Activated CD4-positive, alpha-beta T cell treated with anti-CD3 and anti-CD28 coated beads, Interleukin-2, amount 50 U/mL, for 16 hours (primary cell): ENCODE data around the gene RSPH1.

Source experiments
- DNase-seq: peaks from one replicate; pipeline ENCODE4 v3.0.0-alpha.2; 2020

Gene RSPH1

DNA sequence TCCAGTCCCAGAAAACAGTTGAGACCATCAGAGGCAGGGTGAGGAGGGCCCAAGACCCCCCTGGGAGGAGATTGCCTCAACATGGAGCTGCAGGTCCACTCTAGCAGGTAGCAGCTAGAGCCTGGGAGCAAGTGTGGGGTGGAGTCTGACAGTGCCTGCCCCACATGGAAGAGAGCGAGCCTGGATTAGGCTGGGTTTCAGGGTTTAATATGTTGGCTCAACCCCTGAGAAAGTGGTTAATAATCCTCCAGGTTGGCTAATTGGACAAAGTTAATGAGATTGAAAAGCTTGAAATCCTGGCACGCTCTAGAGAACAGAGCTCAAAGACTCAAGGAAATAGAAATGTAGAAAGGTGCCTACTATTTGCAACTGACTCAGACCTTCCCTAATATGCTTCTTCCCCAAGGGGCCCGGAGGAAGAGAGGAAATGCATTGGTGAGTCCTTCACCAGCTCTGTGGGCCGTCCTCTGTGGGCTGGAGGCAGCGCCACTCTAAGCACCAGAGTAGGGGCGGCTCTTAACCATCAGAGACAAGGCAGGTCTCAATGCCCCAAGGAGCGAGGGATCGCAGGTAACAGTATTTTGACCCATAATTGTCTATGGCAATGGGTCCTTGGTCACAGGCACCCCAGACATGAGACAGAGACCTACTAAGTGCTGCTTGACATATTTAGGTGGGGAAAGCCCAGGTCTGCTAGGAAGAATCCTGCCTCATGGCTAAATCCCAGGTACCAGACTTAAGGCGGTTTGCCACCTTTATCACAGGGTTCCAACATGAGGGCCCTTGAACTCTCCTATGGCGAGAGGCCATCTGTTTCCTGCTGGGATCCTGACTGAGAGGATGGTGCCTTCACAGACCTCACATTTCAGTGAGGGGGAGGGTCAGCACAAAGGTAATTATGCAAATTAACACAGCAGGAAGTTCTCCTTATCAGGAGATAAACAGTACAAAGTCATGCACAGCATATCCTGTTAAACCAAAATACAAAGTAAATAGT, 33.8 kb downstream of the RSPH1 start:
- DNase-seq: no peak

- DNase-seq: no peak
These were observed 34.9 kb downstream of the RSPH1 start for GRCh38 chr21:42461185-42461520.

DNA sequence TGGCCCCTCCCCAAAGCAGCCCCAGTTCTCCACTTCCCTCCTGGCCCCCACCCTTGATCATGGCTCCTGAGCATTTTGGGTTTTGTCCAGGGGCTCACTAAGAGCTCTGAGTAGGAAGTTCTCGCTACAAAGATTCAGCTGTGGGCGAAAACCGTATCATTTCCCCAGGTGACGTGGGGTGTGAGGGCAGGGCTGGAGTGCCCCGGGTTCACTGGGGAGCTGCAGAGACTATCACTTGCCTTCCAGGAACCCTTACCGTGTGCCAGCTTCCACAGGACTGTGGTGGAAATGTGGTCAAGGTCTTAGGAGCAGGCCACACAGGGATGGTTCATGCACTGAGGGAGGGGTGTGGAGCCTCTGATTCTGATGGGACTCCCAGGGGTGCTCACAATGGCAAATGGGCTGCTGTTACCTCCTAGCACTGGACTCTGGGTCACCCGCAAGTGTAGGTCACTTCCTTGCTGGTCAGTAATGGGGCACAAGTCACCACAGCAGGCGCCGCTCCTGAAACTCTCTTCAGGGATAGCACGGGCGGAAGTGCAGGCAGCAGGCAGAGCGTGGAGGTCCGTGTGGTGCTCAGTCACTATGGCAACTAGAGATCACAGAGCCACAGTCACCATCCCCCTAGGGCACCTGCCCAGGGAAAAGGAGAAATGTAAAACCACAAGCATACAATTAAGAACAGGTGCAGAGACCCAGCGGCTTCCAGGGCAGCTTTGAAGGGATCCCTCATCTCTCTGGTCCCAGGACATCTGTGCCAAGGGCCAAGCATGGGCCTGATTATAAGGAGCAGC, 35.4 kb downstream of the RSPH1 start:
- peak; percentile 25 for DNase-seq

DNA sequence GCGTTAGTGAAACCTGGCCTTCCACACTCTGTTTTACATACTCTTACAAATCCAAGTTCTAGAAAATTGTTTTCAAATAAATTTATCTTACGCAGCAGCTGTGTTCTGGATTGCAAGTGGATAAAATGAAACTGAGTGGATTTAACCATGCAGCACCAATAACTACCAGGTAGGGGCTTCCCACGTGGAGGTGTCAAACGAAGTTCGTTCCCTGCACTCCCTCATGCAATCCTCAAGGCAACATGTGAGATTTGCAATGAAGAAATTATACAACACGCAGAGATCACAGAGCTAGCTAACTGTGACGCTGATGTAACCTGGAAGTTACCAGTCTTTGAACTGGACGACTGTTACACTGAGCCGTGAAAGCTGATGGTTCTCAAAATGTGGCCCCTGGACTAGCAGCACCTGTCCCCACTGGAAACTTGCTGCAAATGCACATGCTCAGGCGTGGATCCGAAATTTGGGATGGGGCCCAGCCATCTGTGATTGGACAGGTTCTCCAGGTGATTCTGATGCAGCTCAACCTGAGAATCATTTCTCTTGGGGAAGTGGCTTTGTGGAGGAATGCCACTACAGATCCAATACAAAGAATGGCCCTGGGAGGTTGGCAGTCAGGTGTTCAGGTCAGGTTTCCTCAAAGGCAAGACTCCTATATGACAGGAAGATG, 36.3 kb downstream of the RSPH1 start:
- DNase-seq: no peak

DNA sequence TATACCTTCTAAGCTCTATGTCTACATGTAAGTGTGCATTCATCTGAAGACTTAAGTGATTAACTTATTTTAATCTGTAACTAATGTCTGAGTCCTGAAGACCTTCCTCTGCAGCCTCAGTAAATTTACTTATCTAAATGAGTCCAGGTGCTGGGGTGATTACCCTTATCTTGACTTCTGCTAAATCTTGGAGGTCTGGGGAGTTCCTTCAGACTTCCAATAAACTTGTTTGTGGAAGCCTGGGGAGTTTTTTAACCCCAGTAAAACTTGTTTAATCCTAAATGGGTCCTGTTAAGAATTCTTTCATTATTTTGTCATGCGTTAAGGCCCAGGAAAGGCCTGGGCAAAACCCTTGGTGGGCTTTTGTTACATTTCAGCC, 37.0 kb downstream of the RSPH1 start:
- DNase-seq: no peak

DNA sequence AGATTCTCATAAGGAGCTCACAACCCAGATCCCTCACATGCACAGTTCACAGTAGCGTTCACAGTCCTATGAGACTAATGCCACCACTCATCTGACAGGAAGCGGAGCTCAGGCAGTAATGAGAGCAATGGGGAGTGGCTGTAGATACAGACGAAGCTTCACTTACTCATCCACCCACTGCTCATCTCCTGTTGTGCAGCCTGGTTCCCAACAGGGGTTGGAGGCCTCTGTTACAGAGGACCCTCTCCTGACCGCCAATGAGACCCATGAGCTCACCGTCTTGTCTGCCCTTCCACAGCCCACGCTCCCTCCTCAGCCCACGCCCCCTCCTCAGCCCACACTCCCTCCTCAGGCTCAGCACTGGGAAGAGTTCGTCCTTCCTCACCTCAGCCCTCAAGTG, 39.6 kb downstream of the RSPH1 start:
- peak; percentile 62 for DNase-seq

DNA sequence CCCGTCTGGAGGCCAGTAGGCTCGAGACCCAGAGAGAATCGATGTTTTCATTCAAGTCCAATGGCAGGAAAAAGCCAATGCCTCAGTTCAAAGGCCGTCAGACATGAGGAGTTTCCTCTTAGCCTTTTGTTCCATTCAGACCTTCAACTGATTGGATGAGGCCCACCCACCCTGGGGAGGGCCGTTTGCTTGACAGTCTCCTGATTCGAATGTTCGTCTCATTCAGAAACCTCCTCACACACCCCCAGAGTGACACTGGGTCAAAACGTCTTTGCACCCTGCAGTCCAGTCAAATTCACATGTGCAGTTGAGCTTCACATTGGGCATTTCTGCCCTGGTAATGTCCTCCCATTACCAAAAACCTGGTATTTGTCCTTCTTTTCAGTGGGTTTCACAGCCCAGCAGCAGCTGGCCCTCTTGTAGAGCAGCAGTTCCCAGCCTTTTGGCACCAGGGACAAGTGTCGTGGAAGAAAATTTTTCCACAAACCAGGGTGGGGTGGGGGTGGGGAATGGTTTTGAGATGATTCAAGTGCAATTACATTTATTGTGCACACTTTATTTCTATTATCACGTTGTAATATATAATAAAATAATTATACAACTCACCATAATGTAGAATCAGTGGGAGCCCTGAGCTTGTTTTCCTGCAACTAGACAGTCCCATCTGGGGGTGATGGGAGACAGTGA, 40.1 kb downstream of the RSPH1 start:
- DNase-seq: no peak

GRCh38 chr21:42455196-42455595, 40.8 kb downstream of the RSPH1 start:
- DNase-seq: no peak

- no peak for DNase-seq
These were observed 41.2 kb downstream of the RSPH1 start for GRCh38 chr21:42454786-42455185.

DNA sequence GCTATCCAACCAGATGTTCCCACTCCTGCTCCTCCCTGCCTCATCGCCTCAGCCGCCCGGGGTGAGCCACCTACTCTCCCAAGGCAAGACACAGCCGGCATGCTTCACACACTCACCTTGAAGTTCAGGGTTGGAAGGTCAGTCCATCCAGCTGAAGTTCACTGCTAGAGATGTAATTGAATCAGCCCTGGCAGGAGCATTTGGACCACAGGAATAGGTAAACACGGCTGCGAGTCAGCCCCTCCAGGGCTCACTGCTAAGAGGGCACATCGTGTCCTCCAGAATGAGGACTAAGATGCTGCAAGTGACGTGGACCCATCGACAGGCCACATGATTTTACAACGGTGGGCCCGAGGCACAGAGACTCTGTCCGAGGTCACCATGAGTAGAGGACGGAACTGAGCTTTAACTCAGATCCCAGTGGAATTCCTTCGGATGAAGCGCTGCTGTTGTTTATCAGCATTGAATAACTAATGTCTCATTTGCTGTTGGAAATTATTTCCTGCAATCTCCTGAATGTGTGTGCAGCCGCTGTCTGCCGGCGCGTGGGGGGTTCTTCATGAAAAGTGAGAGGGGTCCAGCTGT, 41.9 kb downstream of the RSPH1 start:
- DNase-seq: no peak

GRCh38 chr21:42453224-42453985, 42.6 kb downstream of the RSPH1 start:
- no peak for DNase-seq

DNA sequence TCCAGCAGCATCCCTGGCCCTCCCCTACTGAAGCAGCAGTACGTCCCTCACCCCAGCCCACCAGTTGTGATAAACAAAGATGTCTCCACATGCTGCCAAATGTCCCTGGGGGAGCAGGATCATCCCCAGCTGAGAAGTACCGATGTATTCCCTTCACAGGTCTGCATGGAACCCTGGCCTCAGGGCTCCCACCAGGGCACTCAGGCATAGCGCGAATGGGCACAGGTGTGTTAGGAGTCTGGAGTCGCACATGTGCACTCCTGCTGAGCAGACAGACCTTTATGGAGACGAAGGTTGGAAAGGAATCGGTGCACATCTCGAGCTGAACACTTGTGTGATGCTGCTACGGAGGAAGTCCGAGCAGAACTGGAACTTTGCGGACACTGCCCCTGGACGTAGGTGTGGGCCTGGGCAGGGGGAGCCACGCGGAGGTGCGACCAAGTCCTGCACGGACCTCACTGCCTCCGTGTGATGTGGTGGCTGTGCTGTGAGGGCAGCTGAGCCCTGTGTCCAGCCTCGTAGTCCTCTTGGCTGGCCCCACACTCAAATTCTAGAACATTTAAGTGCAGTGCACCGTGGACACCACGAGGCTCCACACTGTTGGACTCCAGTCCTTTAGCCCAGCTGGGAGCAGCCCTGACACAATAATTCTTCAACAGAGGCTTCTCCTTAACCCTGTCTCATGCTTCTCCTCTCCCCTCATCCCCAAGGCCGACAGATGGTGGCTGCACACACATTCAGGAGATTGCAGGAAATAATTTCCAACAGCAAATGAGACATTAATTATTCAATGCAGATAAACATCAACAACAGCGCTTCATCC, 43.4 kb downstream of the RSPH1 start:
- no peak for DNase-seq

DNA sequence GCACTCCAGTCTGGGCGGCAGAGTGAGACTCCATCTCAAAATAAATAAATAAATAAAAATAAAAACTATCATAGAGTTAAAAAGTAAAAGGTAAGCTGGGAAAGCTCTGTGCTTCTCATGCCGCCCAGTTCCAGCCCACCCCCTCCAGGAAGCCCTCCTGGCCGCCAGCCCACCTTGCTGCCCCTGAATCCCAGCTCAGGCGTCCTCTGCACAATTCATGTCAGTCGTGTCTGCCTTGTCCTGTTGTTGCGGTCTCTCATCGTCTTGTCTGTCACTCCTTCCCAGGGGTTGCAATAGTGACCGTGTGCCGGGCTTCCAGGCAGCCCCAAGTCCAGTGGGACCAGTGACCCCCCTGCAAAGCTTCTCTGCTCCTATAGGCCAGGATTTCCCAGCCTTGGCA, 44.1 kb downstream of the RSPH1 start:
- DNase-seq: no peak

GRCh38 chr21:42448686-42449085, 47.3 kb downstream of the RSPH1 start:
- DNase-seq: no peak

DNA sequence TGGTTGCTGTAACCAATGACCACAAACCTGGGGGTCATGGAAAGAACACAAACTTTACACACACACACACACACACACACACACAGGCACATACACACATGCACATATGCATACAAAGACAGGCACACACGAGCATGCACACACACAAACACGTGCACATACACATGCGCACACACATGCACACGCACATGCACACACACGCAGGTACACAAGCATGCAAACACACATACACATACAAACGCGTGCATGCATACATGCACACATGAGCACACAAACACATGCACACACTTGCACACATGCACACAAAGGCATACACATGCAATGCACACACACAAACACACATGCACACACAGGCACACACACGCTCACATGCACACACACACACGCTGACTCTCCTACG, 48.3 kb downstream of the RSPH1 start:
- DNase-seq: no peak

DNA sequence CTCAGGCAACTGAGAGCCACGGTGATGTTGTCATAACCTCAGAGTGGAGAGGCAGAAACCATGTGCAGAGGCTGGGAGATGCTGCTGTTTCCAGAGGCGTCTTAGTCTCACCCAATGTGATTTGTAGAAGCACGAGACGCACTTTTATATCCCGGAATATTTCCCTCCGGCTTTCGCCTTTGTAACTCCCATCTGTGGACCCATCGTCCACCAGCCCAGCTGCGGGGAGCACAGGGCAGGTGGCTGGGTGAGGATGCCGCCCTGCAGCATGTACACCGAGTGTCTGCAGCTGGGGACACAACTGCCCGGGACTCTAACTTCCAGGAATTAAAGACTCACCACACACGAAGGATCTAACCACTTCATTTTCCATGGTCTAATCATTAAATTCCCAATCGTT, 48.8 kb downstream of the RSPH1 start:
- DNase-seq: no peak

DNA sequence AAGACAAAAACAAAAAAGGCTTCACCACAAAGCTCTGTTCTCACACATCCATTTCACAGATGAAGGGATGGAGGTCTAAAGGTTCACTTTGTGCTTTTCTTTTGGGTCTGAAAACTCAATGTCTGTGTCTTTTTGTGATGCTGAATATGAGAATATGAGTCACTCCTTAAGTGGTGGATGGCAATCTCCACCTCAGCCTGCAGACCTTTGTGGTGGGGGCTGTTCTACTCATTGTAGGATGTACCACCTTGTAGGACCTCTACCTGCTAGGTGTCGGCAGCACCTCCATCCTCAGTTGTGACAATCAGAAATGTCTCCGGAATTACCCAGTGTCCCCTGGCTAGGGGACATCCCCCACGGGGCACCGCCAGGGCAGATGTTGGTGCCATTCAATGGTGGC, 49.5 kb downstream of the RSPH1 start:
- no peak for DNase-seq

GRCh38 chr21:42445311-42445710, 50.7 kb downstream of the RSPH1 start:
- no peak for DNase-seq

GRCh38 chr21:42444745-42445059, 51.3 kb downstream of the RSPH1 start:
- DNase-seq: no peak

DNA sequence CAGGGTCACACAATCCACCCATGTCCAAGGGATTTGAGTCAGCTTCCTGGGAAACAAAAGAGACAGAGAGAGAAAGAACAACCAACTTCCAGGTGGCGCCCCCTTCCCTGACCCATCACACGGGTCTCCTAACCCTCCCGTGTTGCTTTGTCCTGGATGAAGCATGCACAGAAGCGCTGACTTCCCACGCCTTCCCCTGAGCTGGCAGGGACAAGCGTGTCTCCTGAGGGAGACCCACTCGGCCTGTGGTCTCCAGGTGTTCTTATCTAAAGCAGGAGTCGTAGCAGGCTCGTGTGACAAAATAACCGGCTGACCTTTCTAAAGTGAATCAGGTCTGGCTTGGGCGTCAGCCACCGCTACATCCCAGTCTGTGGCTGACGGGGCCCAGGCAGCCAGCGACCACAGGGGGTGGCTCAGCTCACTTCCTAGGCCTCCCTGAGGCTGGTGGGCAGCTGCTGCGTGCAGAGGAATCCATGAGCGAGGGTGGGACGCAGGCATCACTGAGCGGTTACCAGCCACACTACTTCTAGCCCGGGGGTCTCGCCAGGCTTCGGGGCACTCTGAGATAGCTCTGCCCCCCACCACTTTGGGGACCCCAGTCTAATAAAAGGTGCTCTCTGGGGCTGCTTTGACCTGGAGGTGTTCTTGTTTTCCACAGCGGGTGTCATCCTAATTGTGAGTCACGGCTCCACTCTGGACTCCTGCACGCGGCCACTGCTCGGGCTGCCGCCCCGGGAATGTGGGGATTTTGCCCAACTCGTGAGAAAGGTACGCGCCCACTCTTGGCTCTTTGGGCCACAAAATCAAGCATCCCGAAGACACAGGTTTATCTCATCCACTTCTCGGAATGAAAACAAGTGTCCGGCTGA, 51.9 kb downstream of the RSPH1 start:
- no peak for DNase-seq
